Liver (tissue), 9 donors: ENCODE results near the gene SALL1. TPM values are rescaled to one million over a fixed set of nuclear protein-coding genes. Genes with fewer than 3 reads are reported as not detected.

Source experiments
- DNase-seq: peaks from one replicate; pipeline ENCODE4 v3.0.0-alpha.2; 2017; ENCODE audit warnings: low spot score
- H3K27ac ChIP-seq, 2 donors: one replicate each; pipeline ENCODE4 v1.7.0; 2013; ENCODE audit warnings: inconsistent platforms in 2 of 2, low read length in 2 of 2, control low read depth in 1 of 2, low read depth in 1 of 2, mild to moderate bottlenecking in 1 of 2
- H3K27me3 ChIP-seq, 4 donors: one replicate each; pipeline versions ENCODE4 v1.6.1 to v1.7.0; 2013; ENCODE audit warnings: low read length in 3 of 4, inconsistent platforms in 1 of 4, mild to moderate bottlenecking in 1 of 4, moderate library complexity in 1 of 4; ENCODE audit not compliant: control insufficient read depth in 4 of 4, insufficient read depth in 4 of 4
- H3K36me3 ChIP-seq, 4 donors: one replicate each; pipeline versions ENCODE4 v1.6.1 to v1.7.0; 2013; ENCODE audit warnings: low read length in 3 of 4, mild to moderate bottlenecking in 3 of 4, low read depth in 1 of 4, moderate library complexity in 1 of 4; ENCODE audit not compliant: control insufficient read depth in 4 of 4, insufficient read depth in 3 of 4
- H3K4me1 ChIP-seq, 4 donors: one replicate each; pipeline versions ENCODE4 v1.6.1 to v1.7.0; 2013; ENCODE audit warnings: low read length in 3 of 4, mild to moderate bottlenecking in 3 of 4, moderate library complexity in 1 of 4; ENCODE audit not compliant: control insufficient read depth in 4 of 4, insufficient read depth in 4 of 4
- H3K4me3 ChIP-seq, 3 donors: one replicate each; pipeline versions ENCODE4 v1.6.1 to v1.7.0; 2013; ENCODE audit warnings: low read length in 3 of 3, control low read depth in 1 of 3, low read depth in 1 of 3, mild to moderate bottlenecking in 1 of 3
- H3K9ac ChIP-seq, 2 donors: one replicate each; pipeline ENCODE4 v1.7.0; 2013; ENCODE audit warnings: low read length in 2 of 2, mild to moderate bottlenecking in 2 of 2, moderate library complexity in 2 of 2, control low read depth in 1 of 2, low read depth in 1 of 2
- H3K9me3 ChIP-seq, 4 donors: one replicate each; pipeline versions ENCODE4 v1.6.1 to v1.7.0; 2013; ENCODE audit warnings: low read length in 3 of 4; ENCODE audit not compliant: control insufficient read depth in 4 of 4
- ATF3 ChIP-seq: IDR thresholded peaks from 2 replicates; pipeline ENCODE4 v1.6.1; 2016; ENCODE audit warnings: antibody characterized with exemption
- CTCF ChIP-seq: fragments of 150-350 bp; IDR thresholded peaks from 2 replicates; pipeline ENCODE4 v1.5.1; 2017; ENCODE audit warnings: improper control_type of control experiment, low read depth, low read length; ENCODE audit not compliant: missing input control
- EGR1 ChIP-seq, 2 donors: IDR thresholded peaks; 2 replicates each; pipeline ENCODE4 v1.6.1; 2016 to 2018; ENCODE audit warnings: antibody characterized with exemption in 2 of 2, low read depth in 2 of 2
- FOXA1 ChIP-seq: IDR thresholded peaks from 2 replicates; pipeline ENCODE4 v1.6.1; 2016; ENCODE audit warnings: antibody characterized with exemption
- FOXA2 ChIP-seq: IDR thresholded peaks from 2 replicates; pipeline ENCODE4 v1.6.1; 2016; ENCODE audit warnings: antibody characterized with exemption
- GABPA ChIP-seq, 2 donors: IDR thresholded peaks in 1 of 2; conservative IDR thresholded peaks in 1 of 2; 2 replicates each; pipeline ENCODE4 v1.6.1; 2016; ENCODE audit warnings: antibody characterized with exemption in 2 of 2, mild to moderate bottlenecking in 1 of 2, moderate library complexity in 1 of 2
- HNF4A ChIP-seq, 2 donors: conservative IDR thresholded peaks; 2 replicates each; pipeline ENCODE4 v1.6.1; 2016; ENCODE audit warnings: antibody characterized with exemption in 2 of 2, mild to moderate bottlenecking in 2 of 2
- HNF4G ChIP-seq: IDR thresholded peaks from 2 replicates; pipeline ENCODE4 v1.6.1; 2016; ENCODE audit warnings: antibody characterized with exemption
- JUND ChIP-seq, 2 donors: IDR thresholded peaks; 2 replicates each; pipeline ENCODE4 v1.6.1; 2016; ENCODE audit warnings: antibody characterized with exemption in 2 of 2
- MAX ChIP-seq: IDR thresholded peaks from 2 replicates; pipeline ENCODE4 v1.6.1; 2016; ENCODE audit warnings: antibody characterized with exemption
- NR2F2 ChIP-seq: IDR thresholded peaks from 2 replicates; pipeline ENCODE4 v1.6.1; 2016; ENCODE audit warnings: antibody characterized with exemption
- RAD21 ChIP-seq, 2 donors: IDR thresholded peaks; 2 replicates each; pipeline ENCODE4 v1.6.1; 2016; ENCODE audit warnings: antibody characterized with exemption in 2 of 2, mild to moderate bottlenecking in 2 of 2
- REST ChIP-seq: IDR thresholded peaks from 2 replicates; pipeline ENCODE4 v1.6.1; 2016; ENCODE audit warnings: antibody characterized with exemption, mild to moderate bottlenecking
- RXRA ChIP-seq, 2 donors: IDR thresholded peaks; 2 replicates each; pipeline ENCODE4 v1.6.1; 2017 to 2018; ENCODE audit warnings: antibody characterized with exemption in 2 of 2, mild to moderate bottlenecking in 1 of 2
- SP1 ChIP-seq: IDR thresholded peaks from 2 replicates; pipeline ENCODE4 v1.6.1; 2018; ENCODE audit warnings: antibody characterized with exemption, mild to moderate bottlenecking
- TAF1 ChIP-seq: conservative IDR thresholded peaks from 2 replicates; pipeline ENCODE4 v1.6.1; 2016; ENCODE audit warnings: antibody characterized with exemption, mild to moderate bottlenecking
- YY1 ChIP-seq: IDR thresholded peaks from 2 replicates; pipeline ENCODE4 v1.6.1; 2016; ENCODE audit warnings: antibody characterized with exemption, mild to moderate bottlenecking
- ZBTB33 ChIP-seq: IDR thresholded peaks from 2 replicates; pipeline ENCODE4 v1.6.1; 2016; ENCODE audit warnings: antibody characterized with exemption
- WGBS: extraction: QIAGEN DNeasy Blood & Tissue Kit; methylation state at CpG from one replicate; pipeline ENCODE4 v1.1.7; 2013; 5-methylcytosine and 5-hydroxymethylcytosine counted together
- polyA plus RNA-seq, 2 donors: library from polyadenylated mRNA; stranded (reverse) in 1 of 2; unstranded in 1 of 2; fragments of 200-250 nt in 1 of 2; fragments of >200 nt in 1 of 2; fragmentation: Nextera tagmentation in 1 of 2; extraction: Ambion mirVana in 1 of 2; gene quantifications; one replicate each; pipeline versions ENCODE4 v1.2.1 to v1.2.3, GENCODE V29; 2013 to 2015
- total RNA-seq, 2 donors: library from RNA; depleted of rRNA; stranded (reverse); fragments of >200 nt; gene quantifications; one replicate each; pipeline ENCODE4 v1.2.3, GENCODE V29; 2014
- donor health status: healthy.
- donor health status: healthy.
- donor health status: healthy.
- donor health status: healthy.
- donor health status: healthy.

Gene SALL1
- total and polyA plus RNA-seq, 4 donors: 1.8 to 13.4 (median 11.7) TPM

- Histone ChIP-seq H3K4me1 (peaks cover 7 to 25% (median 12%) of the 10 kb centered on the region in 4 donors), H3K4me3 (peak overlapping the region; percentile 76 to 99 (median 85)), H3K36me3 (peaks cover 0 to 2% (median 0%) of the 10 kb centered on the region in 4 donors), H3K27me3 (no peaks in the 10 kb centered on the region), H3K27ac (peak overlapping the region; percentile 96 to 98), H3K9ac (peak overlapping the region; percentile 89 to 92), H3K9me3 (no peaks in the 10 kb centered on the region)
- TF ChIP-seq JUND (IDR thresholded peaks at IDR 0.05): no peak
- no peak for TF ChIP-seq TAF1
- TF ChIP-seq ATF3: no peak
- TF ChIP-seq FOXA2: no peak
- no peak for TF ChIP-seq CTCF
- TF ChIP-seq HNF4A (conservative IDR thresholded peaks at IDR 0.05): no peak
- no peak for TF ChIP-seq YY1
- TF ChIP-seq GABPA (IDR thresholded peaks at IDR 0.05 in 1 of 2, conservative IDR thresholded peaks at IDR 0.05 in 1 of 2): no peak
- no peak for TF ChIP-seq SP1
- TF ChIP-seq RXRA (IDR thresholded peaks at IDR 0.05): no peak
- no peak for TF ChIP-seq EGR1 (IDR thresholded peaks at IDR 0.05; ENCODE audit: low read depth in 2 of 2)
- TF ChIP-seq ZBTB33: no peak
- no peak for TF ChIP-seq RAD21 (IDR thresholded peaks at IDR 0.05)
- TF ChIP-seq FOXA1: no peak
- no peak for TF ChIP-seq NR2F2
- no peak for TF ChIP-seq HNF4G
- no peak for TF ChIP-seq MAX
- 9% methylated on average over 16 of the region's 16 CpGs for WGBS
- DNase-seq: no peak
These were observed 1.8 kb downstream of the SALL1 start for GRCh38 chr16:51149251-51149661.

- Histone ChIP-seq H3K27me3 (no peaks in the 10 kb centered on the region), H3K4me1 (peaks cover 7 to 30% (median 16%) of the 10 kb centered on the region in 4 donors), H3K36me3 (peaks cover 0 to 2% (median 0%) of the 10 kb centered on the region in 4 donors), H3K9me3 (no peaks in the 10 kb centered on the region), H3K9ac (peak overlapping the region; percentile 89 to 92), H3K4me3 (peak overlapping the region; percentile 76 to 99 (median 85)), H3K27ac (peak overlapping the region; percentile 96 to 98)
- no peak for DNase-seq
- WGBS: 19% methylated on average over 2 of the region's 2 CpGs
- TF ChIP-seq TAF1: peak; percentile 78
- TF ChIP-seq GABPA (IDR thresholded peaks at IDR 0.05 in 1 of 2, conservative IDR thresholded peaks at IDR 0.05 in 1 of 2): no peak
- TF ChIP-seq FOXA2: no peak
- TF ChIP-seq HNF4A (conservative IDR thresholded peaks at IDR 0.05): peak; percentile 37 to 46
- peak; percentile 48 for TF ChIP-seq MAX
- peak; percentile 17 for TF ChIP-seq ZBTB33
- TF ChIP-seq FOXA1: no peak
- TF ChIP-seq NR2F2: no peak
- no peak for TF ChIP-seq JUND (IDR thresholded peaks at IDR 0.05)
- no peak for TF ChIP-seq CTCF
- TF ChIP-seq HNF4G: no peak
- TF ChIP-seq EGR1 (IDR thresholded peaks at IDR 0.05; ENCODE audit: low read depth in 2 of 2): no peak
- peak; percentile 49 for TF ChIP-seq SP1
- TF ChIP-seq REST: no peak
These were observed 2.3 kb downstream of the SALL1 start for GRCh38 chr16:51148678-51149228.
